HG02970 (cell line): ENCODE results near the gene POLR1H.
A peak's percentile ranks its signal among the peaks of the same experiment; 100 is the strongest.
"Not testable (repeated sequence)": the region's sequence is repeated elsewhere in the genome, so short reads cannot be mapped to it uniquely, and the experiment has no call there.

Experiments used
- ATAC-seq: cut with Tn5 transposase; IDR thresholded peaks from one replicate; pipeline ENCODE4 v1.9.1; 2021; ENCODE audit warnings: mild to moderate bottlenecking, moderate library complexity, moderate number of reproducible peaks; ENCODE audit not compliant: unreplicated experiment, low FRiP score

Gene POLR1H

GRCh38 chr6:30061092-30061857 lies at the start of gene POLR1H:
Gene POLR1H, plus strand, starts transcription at chr6:30061265. Its CDS starts 260 bp downstream, at chr6:30061525.
- peak; percentile 76 for ATAC-seq

- ATAC-seq = no peak
Measured at GRCh38 chr6:30013291-30013922, 47.7 kb upstream of the POLR1H start.

GRCh38 chr6:30019819-30020218 lies 41.2 kb upstream of the POLR1H start:
- no peak for ATAC-seq

GRCh38 chr6:30020626-30021025 lies 40.4 kb upstream of the POLR1H start:
- no peak for ATAC-seq

- no peak for ATAC-seq
Measured at GRCh38 chr6:30022189-30022588, 38.9 kb upstream of the POLR1H start.

- ATAC-seq = not testable (repeated sequence)
Measured at GRCh38 chr6:30022712-30023111, 38.4 kb upstream of the POLR1H start.

- ATAC-seq = no peak
Measured at GRCh38 chr6:30025186-30025585, 35.9 kb upstream of the POLR1H start.

GRCh38 chr6:30029588-30029987 lies 31.5 kb upstream of the POLR1H start:
- no peak for ATAC-seq

GRCh38 chr6:30031381-30031780 lies 29.7 kb upstream of the POLR1H start:
- ATAC-seq = no peak

GRCh38 chr6:30033440-30033839 lies 27.6 kb upstream of the POLR1H start:
- ATAC-seq = not testable (repeated sequence)

- ATAC-seq = no peak
Measured at GRCh38 chr6:30035784-30036183, 25.3 kb upstream of the POLR1H start.

GRCh38 chr6:30037182-30037788 lies 23.8 kb upstream of the POLR1H start:
- ATAC-seq = no peak

GRCh38 chr6:30041221-30041620 lies 19.8 kb upstream of the POLR1H start:
- no peak for ATAC-seq

- no peak for ATAC-seq
Measured at GRCh38 chr6:30041821-30042220, 19.2 kb upstream of the POLR1H start.

- ATAC-seq = no peak
Measured at GRCh38 chr6:30042476-30042875, 18.6 kb upstream of the POLR1H start.

GRCh38 chr6:30042914-30043313 lies 18.2 kb upstream of the POLR1H start:
- no peak for ATAC-seq

- ATAC-seq = no peak
Measured at GRCh38 chr6:30043744-30044143, 17.3 kb upstream of the POLR1H start.

GRCh38 chr6:30044630-30045029 lies 16.4 kb upstream of the POLR1H start:
- ATAC-seq = no peak

- ATAC-seq = no peak
Measured at GRCh38 chr6:30047220-30047619, 13.8 kb upstream of the POLR1H start.

- no peak for ATAC-seq
Measured at GRCh38 chr6:30053682-30054081, 7.4 kb upstream of the POLR1H start.

GRCh38 chr6:30055513-30055912 lies 5.6 kb upstream of the POLR1H start:
- no peak for ATAC-seq
